ENCODE measurements around the gene RABGEF1. TPM values are rescaled to one million over a fixed set of nuclear protein-coding genes. Genes with fewer than 3 reads are reported as not detected.
"Not testable (repeated sequence)": the region's sequence is repeated elsewhere in the genome, so short reads cannot be mapped to it uniquely, and the experiment has no call there.

Gene RABGEF1
- total RNA-seq, 5 donors from 2014 or later (not counting 1 experiment from before 2014, with no cell fraction given) = 18.2 to 22.6 (median 20.9) TPM

DNA sequence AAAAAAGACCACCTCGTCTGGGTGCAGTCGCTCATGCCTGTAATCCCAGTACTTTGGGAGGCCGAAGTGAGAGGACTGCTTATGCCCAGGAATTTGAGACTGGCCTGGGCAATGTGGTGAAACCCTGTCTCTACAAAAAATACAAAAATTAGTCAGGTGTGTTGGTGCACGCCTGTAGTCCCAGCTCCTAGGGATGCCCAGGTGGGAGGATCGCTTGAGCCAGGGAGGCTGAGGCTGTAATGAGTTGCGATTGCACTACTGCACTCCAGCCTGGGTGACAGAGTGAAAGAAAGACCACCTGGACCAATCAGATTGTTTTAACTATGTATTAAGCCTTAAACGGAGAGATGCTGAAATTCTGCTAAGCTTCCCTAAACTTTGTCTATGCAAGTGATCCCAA lies 103.0 kb downstream of the RABGEF1 start:
- ATAC-seq (replicated peaks in 1 of 4); H3K27me3 ChIP-seq (replicated peaks in 1 of 2; ENCODE audit: control insufficient read depth in 2 of 2, extremely low read depth in 1 of 2, insufficient read depth in 2 of 2, low read length in 1 of 2); CTCF ChIA-PET; H3K27me3 Mint-ChIP-seq; POLR2A ChIA-PET; H3K27ac ChIP-seq (ENCODE audit: low read length); H3K36me3 Mint-ChIP-seq; H3K4me3 ChIP-seq (ENCODE audit: control insufficient read depth in 1 of 2, extremely low read depth in 1 of 2, low read length in 1 of 2); H3K9me3 ChIP-seq; DNase-seq; H3K9me3 Mint-ChIP-seq; H3K36me3 ChIP-seq (ENCODE audit: control insufficient read depth in 2 of 2, extremely low read depth in 1 of 2, insufficient read depth in 1 of 2, low read length in 1 of 2): not testable (repeated sequence)
- Mint-ChIP-seq H3K4me1 (peaks cover 20 to 31% (median 27%) of the 10 kb centered on the region in 3 donors), H3K4me3 (peak overlapping the region; percentile 91 to 98 (median 96)), H3K27ac (peak overlapping the region in 1 of 2 donors; percentile 72)
- H3K4me1 ChIP-seq (ENCODE audit: control insufficient read depth in 1 of 2, extremely low read depth in 1 of 2, insufficient read depth in 2 of 2, low read length in 2 of 2) = peaks cover 9 to 22% of the 10 kb centered on the region in 2 experiments
- WGBS (ENCODE audit: insufficient coverage) = 89% methylated on average over 7 of the region's 7 CpGs

DNA sequence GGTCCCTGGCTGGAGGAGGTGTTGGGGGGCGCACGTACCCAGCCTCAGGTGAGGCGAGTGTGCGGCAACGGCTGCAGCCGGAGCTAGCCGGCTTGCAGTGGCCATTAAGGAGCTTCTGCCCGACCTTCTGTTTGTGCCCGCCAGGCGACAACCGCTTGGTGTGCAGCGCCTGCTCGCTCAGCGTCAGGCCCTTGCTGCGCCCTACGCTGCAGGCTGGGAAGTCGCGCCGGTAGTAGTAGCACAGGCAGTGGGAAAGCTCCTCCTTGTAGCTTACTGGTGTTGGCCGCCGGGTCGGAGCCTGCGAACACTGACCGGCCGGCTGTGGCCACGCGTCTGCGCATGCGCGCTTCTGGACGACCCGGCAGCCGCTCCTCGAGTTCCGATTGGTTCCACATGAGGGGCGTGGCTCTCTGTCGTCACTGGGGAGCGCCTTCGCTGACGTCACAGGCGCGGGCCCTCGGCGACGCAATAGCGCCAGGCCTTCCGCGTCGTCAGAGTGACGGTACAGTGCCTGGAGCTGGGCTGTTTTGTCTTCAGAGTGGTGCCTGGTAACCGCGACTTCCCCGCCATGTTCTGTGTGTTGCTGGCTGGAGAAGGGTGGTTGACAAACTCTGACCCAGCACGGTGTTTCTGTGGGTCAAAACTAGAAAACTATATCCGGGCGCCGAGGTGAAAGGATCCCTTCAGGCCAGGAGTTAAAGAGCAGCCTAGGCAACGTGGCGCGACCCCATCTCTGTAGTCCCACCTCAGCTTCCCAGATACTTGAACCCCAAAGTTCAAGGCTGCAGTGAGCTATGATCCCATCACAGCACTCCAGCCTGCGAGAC lies 104.2 kb downstream of the RABGEF1 start:
- Histone ChIP-seq H3K4me3 (ENCODE audit: control insufficient read depth in 1 of 2, extremely low read depth in 1 of 2, low read length in 1 of 2) (peak overlapping the region; percentile 89 to 92), H3K27ac (ENCODE audit: low read length) (peak overlapping the region; percentile 99), H3K9me3 (no peaks in the 10 kb centered on the region), H3K36me3 (ENCODE audit: control insufficient read depth in 2 of 2, extremely low read depth in 1 of 2, insufficient read depth in 1 of 2, low read length in 1 of 2) (no peaks in the 10 kb centered on the region), H3K4me1 (ENCODE audit: control insufficient read depth in 1 of 2, extremely low read depth in 1 of 2, insufficient read depth in 2 of 2, low read length in 2 of 2) (peaks cover 9 to 22% of the 10 kb centered on the region in 2 experiments), H3K27me3 (replicated peaks in 1 of 2; ENCODE audit: control insufficient read depth in 2 of 2, extremely low read depth in 1 of 2, insufficient read depth in 2 of 2, low read length in 1 of 2) (no peaks in the 10 kb centered on the region)
- Mint-ChIP-seq H3K4me3 (peak overlapping the region; percentile 91 to 98 (median 96)), H3K36me3 (no peaks in the 10 kb centered on the region), H3K27ac (peak overlapping the region; percentile 98 to 100), H3K27me3 (no peaks in the 10 kb centered on the region), H3K4me1 (peaks cover 20 to 31% (median 27%) of the 10 kb centered on the region in 3 donors), H3K9me3 (no peaks in the 10 kb centered on the region)
- ChIA-PET POLR2A (interaction anchor here (0.5 to 2.0 kb wide), 12 partner anchors 11 to 814 kb away, joined by 3 to 14 read pairs (median 4); partner anchors contain the start of genes RABGEF1 (in 2 of the 2), KCTD7 (in 1 of the 2), SBDS (in 1 of the 2) and TMEM248 (in 1 of the 2)), CTCF (interaction anchor here (0.6 to 1.7 kb wide), 11 partner anchors 28 to 431 kb away, joined by 3 to 6 read pairs (median 3); partner anchors contain the start of genes SBDS (in 1 of the 2), TMEM248 (in 1 of the 2) and TYW1 (in 1 of the 2))
- WGBS (ENCODE audit: insufficient coverage) = under 1% methylated on average over 60 of the region's 61 CpGs
- peak; percentile 89 to 92 (median 90) for ATAC-seq (replicated peaks in 1 of 4)
- peak; percentile 92 to 100 (median 98) for DNase-seq

DNA sequence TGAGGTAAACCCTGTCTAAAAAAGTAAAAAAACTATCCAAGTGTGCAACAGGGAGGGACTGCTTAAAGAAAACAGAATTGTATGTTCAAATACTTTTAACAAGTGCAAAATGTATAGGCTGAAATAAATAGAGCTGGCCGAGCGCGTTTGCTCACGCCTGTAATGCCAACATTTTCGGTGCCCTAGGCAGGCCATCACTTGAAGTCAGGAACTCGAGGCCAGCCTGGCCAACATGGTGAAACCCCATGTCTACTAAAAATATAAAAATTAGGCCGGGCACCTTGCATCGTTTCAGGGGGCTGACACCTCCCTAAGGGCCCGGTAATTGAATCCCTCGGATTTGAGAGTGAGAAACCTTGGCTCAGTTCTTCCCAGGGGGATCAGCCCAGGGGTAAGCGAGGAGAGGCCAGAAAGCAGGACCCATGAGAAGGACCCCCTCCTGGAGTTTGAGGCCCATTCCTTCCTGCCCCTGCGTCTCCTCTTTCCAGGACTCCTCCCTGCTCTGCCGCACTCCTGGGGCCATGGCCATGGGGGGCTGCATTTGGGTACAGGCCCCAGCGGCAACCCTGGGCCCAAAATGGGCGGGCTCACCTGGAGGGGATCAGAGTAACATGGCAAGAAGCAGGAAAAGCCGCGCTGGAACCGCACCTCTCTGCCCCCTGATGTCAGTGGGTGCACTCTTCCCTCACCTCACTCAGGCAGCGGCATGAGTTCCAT lies 105.0 kb downstream of the RABGEF1 start:
- ATAC-seq (replicated peaks in 1 of 4) (no peak), DNase-seq (peak in 1 of 35 experiments; percentile 15)
- peaks cover 20 to 31% (median 27%) of the 10 kb centered on the region in 3 donors for H3K4me1 Mint-ChIP-seq
- CTCF ChIA-PET = interaction anchor here in 1 of 2 donors (0.9 to 1.7 kb wide), 4 partner anchors 60 to 432 kb away, joined by 3 to 6 read pairs (median 4); partner anchors contain the start of genes TMEM248 and TYW1
- H3K4me1 ChIP-seq (ENCODE audit: control insufficient read depth in 1 of 2, extremely low read depth in 1 of 2, insufficient read depth in 2 of 2, low read length in 2 of 2) = peaks cover 9 to 22% of the 10 kb centered on the region in 2 experiments
- H3K9me3 ChIP-seq = no peaks in the 10 kb centered on the region
- H3K27me3 Mint-ChIP-seq = no peaks in the 10 kb centered on the region
- H3K27ac ChIP-seq (ENCODE audit: low read length) = peak overlapping the region; percentile 99
- peak overlapping the region; percentile 98 to 100 for H3K27ac Mint-ChIP-seq
- H3K27me3 ChIP-seq (replicated peaks in 1 of 2; ENCODE audit: control insufficient read depth in 2 of 2, extremely low read depth in 1 of 2, insufficient read depth in 2 of 2, low read length in 1 of 2) = no peaks in the 10 kb centered on the region
- H3K4me3 Mint-ChIP-seq = peak overlapping the region; percentile 91 to 98 (median 96)
- peak overlapping the region; percentile 71 to 92 for H3K4me3 ChIP-seq (ENCODE audit: control insufficient read depth in 1 of 2, extremely low read depth in 1 of 2, low read length in 1 of 2)
- no peaks in the 10 kb centered on the region for H3K36me3 Mint-ChIP-seq
- H3K36me3 ChIP-seq (ENCODE audit: control insufficient read depth in 2 of 2, extremely low read depth in 1 of 2, insufficient read depth in 1 of 2, low read length in 1 of 2) = no peaks in the 10 kb centered on the region
- H3K9me3 Mint-ChIP-seq = no peaks in the 10 kb centered on the region
- POLR2A ChIA-PET = interaction anchor here in 1 of 2 donors (0.5 to 2.0 kb wide), 6 partner anchors 11 to 192 kb away, joined by 3 to 13 read pairs (median 6); partner anchors contain the start of genes RABGEF1, SBDS and TMEM248
- 91% methylated on average over 15 of the region's 19 CpGs for WGBS (ENCODE audit: insufficient coverage)

- H3K36me3 Mint-ChIP-seq; POLR2A ChIA-PET; DNase-seq; H3K27me3 Mint-ChIP-seq; CTCF ChIA-PET; H3K9me3 ChIP-seq; H3K9me3 Mint-ChIP-seq; H3K4me3 ChIP-seq (ENCODE audit: control insufficient read depth in 1 of 2, extremely low read depth in 1 of 2, low read length in 1 of 2); H3K27me3 ChIP-seq (replicated peaks in 1 of 2; ENCODE audit: control insufficient read depth in 2 of 2, extremely low read depth in 1 of 2, insufficient read depth in 2 of 2, low read length in 1 of 2); ATAC-seq (replicated peaks in 1 of 4); H3K36me3 ChIP-seq (ENCODE audit: control insufficient read depth in 2 of 2, extremely low read depth in 1 of 2, insufficient read depth in 1 of 2, low read length in 1 of 2): not testable (repeated sequence)
- Mint-ChIP-seq H3K4me3 (peak overlapping the region; percentile 75 to 96 (median 91)), H3K27ac (peak overlapping the region; percentile 98 to 100), H3K4me1 (peaks cover 20 to 31% (median 27%) of the 10 kb centered on the region in 3 donors)
- WGBS (ENCODE audit: insufficient coverage) = no CpG with 5 or more reads among the region's 4 CpGs
- Histone ChIP-seq H3K4me1 (ENCODE audit: control insufficient read depth in 1 of 2, extremely low read depth in 1 of 2, insufficient read depth in 2 of 2, low read length in 2 of 2) (peaks cover 9 to 22% of the 10 kb centered on the region in 2 experiments), H3K27ac (ENCODE audit: low read length) (peak overlapping the region; percentile 99)
Observed at GRCh38 chr7:66846096-66846445, 105.5 kb downstream of the RABGEF1 start.

- H3K27ac Mint-ChIP-seq; H3K36me3 Mint-ChIP-seq; POLR2A ChIA-PET; H3K9me3 Mint-ChIP-seq; CTCF ChIA-PET; H3K4me3 Mint-ChIP-seq; H3K27me3 Mint-ChIP-seq; ATAC-seq (replicated peaks in 1 of 4); H3K4me3 ChIP-seq (ENCODE audit: control insufficient read depth in 1 of 2, extremely low read depth in 1 of 2, low read length in 1 of 2); H3K27me3 ChIP-seq (replicated peaks in 1 of 2; ENCODE audit: control insufficient read depth in 2 of 2, extremely low read depth in 1 of 2, insufficient read depth in 2 of 2, low read length in 1 of 2); H3K27ac ChIP-seq (ENCODE audit: low read length); DNase-seq; H3K9me3 ChIP-seq; H3K36me3 ChIP-seq (ENCODE audit: control insufficient read depth in 2 of 2, extremely low read depth in 1 of 2, insufficient read depth in 1 of 2, low read length in 1 of 2): not testable (repeated sequence)
- WGBS (ENCODE audit: insufficient coverage) = no CpG with 5 or more reads among the region's 2 CpGs
- peaks cover 20 to 31% (median 27%) of the 10 kb centered on the region in 3 donors for H3K4me1 Mint-ChIP-seq
- H3K4me1 ChIP-seq (ENCODE audit: control insufficient read depth in 1 of 2, extremely low read depth in 1 of 2, insufficient read depth in 2 of 2, low read length in 2 of 2) = peaks cover 9 to 22% of the 10 kb centered on the region in 2 experiments
Observed at GRCh38 chr7:66847523-66847855, 107.0 kb downstream of the RABGEF1 start.

All from T-cell (primary cell).